ENCODE results near the gene UST. TPM values are rescaled to one million over a fixed set of nuclear protein-coding genes. Genes with fewer than 3 reads are reported as not detected.

UST gene
- total RNA-seq, 1 donor from 2014 or later: 23.2 TPM

DNA sequence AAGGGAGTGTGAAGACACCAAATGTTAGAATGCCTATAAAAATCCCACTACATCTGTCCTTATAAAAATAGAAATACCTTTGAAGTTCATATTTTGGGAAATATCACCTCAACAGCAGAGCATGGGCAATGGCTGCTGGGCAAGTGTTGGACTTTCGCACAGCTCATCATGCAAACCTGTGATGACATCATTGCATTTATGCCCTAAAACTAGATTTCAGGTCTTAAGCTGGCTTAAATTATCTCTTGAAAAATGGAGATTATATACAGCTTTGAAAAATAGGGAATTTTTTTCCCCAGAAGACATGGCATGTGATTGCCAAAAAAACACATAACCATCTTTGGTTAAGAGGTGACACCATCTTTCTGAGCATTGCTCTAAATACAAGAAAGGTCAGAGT lies 197.8 kb downstream of the UST start:
- no peaks in the 10 kb centered on the region for H3K27me3 Mint-ChIP-seq (ENCODE audit: unreplicated experiment)
- no peak overlapping the region for H3K4me3 Mint-ChIP-seq (ENCODE audit: unreplicated experiment)
- TF ChIP-seq, protein P1, sequence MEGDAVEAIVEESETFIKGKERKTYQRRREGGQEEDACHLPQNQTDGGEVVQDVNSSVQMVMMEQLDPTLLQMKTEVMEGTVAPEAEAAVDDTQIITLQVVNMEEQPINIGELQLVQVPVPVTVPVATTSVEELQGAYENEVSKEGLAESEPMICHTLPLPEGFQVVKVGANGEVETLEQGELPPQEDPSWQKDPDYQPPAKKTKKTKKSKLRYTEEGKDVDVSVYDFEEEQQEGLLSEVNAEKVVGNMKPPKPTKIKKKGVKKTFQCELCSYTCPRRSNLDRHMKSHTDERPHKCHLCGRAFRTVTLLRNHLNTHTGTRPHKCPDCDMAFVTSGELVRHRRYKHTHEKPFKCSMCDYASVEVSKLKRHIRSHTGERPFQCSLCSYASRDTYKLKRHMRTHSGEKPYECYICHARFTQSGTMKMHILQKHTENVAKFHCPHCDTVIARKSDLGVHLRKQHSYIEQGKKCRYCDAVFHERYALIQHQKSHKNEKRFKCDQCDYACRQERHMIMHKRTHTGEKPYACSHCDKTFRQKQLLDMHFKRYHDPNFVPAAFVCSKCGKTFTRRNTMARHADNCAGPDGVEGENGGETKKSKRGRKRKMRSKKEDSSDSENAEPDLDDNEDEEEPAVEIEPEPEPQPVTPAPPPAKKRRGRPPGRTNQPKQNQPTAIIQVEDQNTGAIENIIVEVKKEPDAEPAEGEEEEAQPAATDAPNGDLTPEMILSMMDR (IDR thresholded peaks at IDR 0.05; ENCODE audit: unreplicated experiment): no peak
- H3K4me1 Mint-ChIP-seq (ENCODE audit: unreplicated experiment): peaks cover 3% of the 10 kb centered on the region
- no peak for DNase-seq (ENCODE audit: low spot score)
- H3K27ac Mint-ChIP-seq (ENCODE audit: unreplicated experiment): no peak overlapping the region
- no peaks in the 10 kb centered on the region for H3K9me3 Mint-ChIP-seq (ENCODE audit: unreplicated experiment)
- H3K36me3 Mint-ChIP-seq (ENCODE audit: low read depth, unreplicated experiment): no peaks in the 10 kb centered on the region

DNA sequence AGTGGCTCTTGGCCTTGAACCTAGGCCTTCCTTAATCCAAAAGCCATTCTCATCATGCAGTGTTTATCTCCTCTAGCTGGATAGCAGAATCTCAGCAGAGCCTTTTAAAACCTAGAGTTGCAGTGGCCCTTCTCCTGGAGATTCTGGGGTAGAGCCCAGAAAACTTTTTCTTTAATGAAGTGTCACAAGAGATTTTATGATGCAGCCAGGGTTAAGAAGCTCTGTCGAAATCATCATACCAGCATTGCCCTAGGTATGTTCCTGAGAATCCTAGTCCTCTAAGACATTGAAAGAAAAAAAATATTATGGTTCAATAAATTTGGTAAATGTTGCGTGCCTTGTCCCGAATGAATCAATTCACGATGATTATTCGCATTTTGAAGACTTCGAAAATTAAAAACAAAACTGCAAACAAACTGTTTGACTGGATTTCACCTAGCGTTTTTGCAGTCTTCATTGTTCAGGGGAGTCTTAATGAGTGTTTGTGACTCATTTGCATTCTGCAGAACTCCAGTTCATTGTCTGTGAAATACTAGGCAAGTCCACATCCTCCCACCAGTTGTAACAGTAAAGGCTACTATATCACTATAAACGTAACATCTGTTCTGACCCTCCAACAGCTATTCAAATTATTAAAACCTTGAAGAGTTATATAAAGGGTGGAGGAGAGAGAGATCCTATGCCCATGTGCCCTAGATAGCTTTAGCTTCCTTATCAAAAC lies 198.6 kb downstream of the UST start:
- no peaks in the 10 kb centered on the region for H3K36me3 Mint-ChIP-seq (ENCODE audit: low read depth, unreplicated experiment)
- H3K27me3 Mint-ChIP-seq (ENCODE audit: unreplicated experiment): no peaks in the 10 kb centered on the region
- no peak overlapping the region for H3K27ac Mint-ChIP-seq (ENCODE audit: unreplicated experiment)
- no peaks in the 10 kb centered on the region for H3K9me3 Mint-ChIP-seq (ENCODE audit: unreplicated experiment)
- TF ChIP-seq, protein P1 (IDR thresholded peaks at IDR 0.05; ENCODE audit: unreplicated experiment): no peak
- no peak for DNase-seq (ENCODE audit: low spot score)
- peaks cover 3% of the 10 kb centered on the region for H3K4me1 Mint-ChIP-seq (ENCODE audit: unreplicated experiment)
- H3K4me3 Mint-ChIP-seq (ENCODE audit: unreplicated experiment): no peak overlapping the region

DNA sequence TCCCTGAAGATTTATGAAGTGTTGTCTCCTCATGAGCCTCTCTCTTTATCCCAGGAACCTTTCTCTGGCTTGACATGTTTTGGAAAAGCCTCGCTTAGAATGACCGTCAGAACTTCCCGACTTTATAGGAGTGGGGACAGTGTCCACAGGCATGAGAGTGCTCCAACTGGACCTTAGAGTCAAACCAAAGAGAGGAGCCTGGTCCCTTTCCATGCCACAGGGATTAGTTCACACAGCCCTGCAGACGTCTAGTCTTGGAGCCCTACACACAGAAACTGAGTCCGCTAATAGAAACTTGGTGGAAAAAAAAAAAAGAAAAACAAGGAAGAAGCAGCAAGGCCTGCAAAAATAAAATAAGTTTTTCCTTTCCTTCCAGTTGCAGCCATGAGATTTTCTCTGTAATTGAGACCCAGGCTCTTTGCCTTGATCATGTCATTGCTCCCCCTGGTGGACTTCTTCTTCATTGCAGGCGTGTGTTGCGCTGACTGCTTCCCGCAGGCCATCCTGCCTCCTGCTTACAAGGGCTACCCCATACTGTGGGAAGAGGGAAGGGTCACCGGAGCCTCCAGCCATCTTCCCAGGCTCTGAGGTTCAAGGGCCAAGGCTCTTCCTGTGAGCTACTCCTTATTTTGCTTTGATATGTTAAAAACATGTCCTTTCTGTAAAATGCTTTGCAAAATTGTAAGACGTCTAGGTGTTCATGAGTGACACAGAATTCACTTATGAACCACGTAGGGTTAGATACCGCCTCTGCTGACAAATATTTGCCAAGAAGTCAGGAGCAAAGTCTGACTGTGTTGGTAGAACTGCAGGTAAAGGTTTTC lies 201.0 kb downstream of the UST start:
- Mint-ChIP-seq H3K27ac (ENCODE audit: unreplicated experiment) (no peak overlapping the region), H3K4me3 (ENCODE audit: unreplicated experiment) (no peak overlapping the region), H3K27me3 (ENCODE audit: unreplicated experiment) (no peaks in the 10 kb centered on the region), H3K9me3 (ENCODE audit: unreplicated experiment) (no peaks in the 10 kb centered on the region), H3K4me1 (ENCODE audit: unreplicated experiment) (peaks cover 3% of the 10 kb centered on the region), H3K36me3 (ENCODE audit: low read depth, unreplicated experiment) (no peaks in the 10 kb centered on the region)
- DNase-seq (ENCODE audit: low spot score): peak; percentile 86
- TF ChIP-seq, protein P1 (IDR thresholded peaks at IDR 0.05; ENCODE audit: unreplicated experiment): peak; percentile 96

DNA sequence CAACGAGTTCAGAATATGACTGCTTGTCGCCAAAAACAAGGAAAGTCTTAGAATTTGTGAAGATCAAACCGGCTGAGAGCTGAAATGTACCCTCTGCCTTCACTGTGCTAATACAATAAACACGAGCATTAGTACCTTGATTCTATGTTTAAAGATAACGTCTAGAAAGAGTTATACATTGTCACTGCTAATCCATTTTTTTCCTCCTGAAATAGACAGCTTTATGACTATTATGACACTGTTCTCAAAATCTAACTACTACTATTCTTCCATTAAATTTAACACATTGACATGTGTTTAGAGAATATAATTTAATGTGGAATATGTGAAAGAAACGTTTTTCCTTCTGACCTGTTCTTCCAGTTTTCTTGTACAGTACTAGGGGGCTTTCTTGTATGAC lies 204.8 kb downstream of the UST start:
- TF ChIP-seq, protein P1 (IDR thresholded peaks at IDR 0.05; ENCODE audit: unreplicated experiment): no peak
- Mint-ChIP-seq H3K4me1 (ENCODE audit: unreplicated experiment) (peaks cover 3% of the 10 kb centered on the region), H3K9me3 (ENCODE audit: unreplicated experiment) (no peaks in the 10 kb centered on the region), H3K4me3 (ENCODE audit: unreplicated experiment) (no peak overlapping the region), H3K27ac (ENCODE audit: unreplicated experiment) (no peak overlapping the region), H3K27me3 (ENCODE audit: unreplicated experiment) (no peaks in the 10 kb centered on the region), H3K36me3 (ENCODE audit: low read depth, unreplicated experiment) (peaks cover 12% of the 10 kb centered on the region)
- no peak for DNase-seq (ENCODE audit: low spot score)
